Stimulated activated CD8-positive, alpha-beta memory T cell treated with anti-CD3 and anti-CD28 coated beads, Interleukin-7, amount 100 ng/mL, for 1 hour (primary cell): ENCODE results near the gene MRPL9.
"Not testable (repeated sequence)": the region's sequence is repeated elsewhere in the genome, so short reads cannot be mapped to it uniquely, and the experiment has no call there.

ENCODE experiments used
- DNase-seq, 2 donors: peaks; one replicate each; pipeline ENCODE4 v3.0.0-alpha.2; 2020; ENCODE audit warnings: low read depth in 2 of 2

The MRPL9 gene

GRCh38 chr1:151783796-151784195 lies 20.5 kb upstream of the MRPL9 start:
- DNase-seq = no peak

DNA sequence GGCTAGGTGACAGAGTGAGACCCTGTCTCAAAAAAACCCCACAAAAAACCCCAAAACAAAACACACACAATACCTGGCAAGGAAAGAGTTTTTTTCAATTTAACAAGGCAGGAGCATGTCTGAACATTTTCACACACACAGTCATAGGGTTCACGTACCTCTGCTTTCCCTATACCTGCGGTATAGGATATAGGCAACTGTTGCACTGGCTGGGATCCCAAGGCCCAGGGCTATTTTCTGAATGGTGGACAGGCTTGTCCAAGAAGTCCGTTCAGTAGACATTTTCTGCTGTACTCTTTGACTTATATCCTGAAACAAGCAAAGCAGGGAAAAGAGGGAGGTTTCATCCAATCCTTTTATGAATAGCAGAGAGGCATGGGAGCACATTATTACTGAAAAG lies 19.4 kb upstream of the MRPL9 start:
- no peak for DNase-seq

DNA sequence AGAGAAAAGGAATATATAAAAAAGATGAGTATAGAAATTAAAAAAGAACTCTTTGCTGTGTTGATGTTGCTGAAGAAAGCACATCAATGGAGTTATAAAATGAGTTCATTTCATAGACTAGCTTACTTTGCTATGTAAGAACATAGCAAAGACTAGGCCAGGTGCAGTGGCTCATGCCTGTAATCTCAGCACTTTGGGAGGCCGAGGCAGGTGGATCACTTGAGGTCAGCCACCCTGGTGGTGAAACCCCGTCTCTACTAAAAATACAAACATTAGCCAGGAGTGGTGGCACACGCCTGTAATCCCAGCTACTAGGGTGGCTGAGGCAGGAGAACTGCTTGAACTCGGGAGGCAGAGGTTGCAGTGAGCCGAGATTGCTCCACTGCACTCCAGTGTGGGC lies 18.7 kb upstream of the MRPL9 start:
- DNase-seq = not testable (repeated sequence)

GRCh38 chr1:151780736-151781135 lies 17.4 kb upstream of the MRPL9 start:
- not testable (repeated sequence) for DNase-seq

DNA sequence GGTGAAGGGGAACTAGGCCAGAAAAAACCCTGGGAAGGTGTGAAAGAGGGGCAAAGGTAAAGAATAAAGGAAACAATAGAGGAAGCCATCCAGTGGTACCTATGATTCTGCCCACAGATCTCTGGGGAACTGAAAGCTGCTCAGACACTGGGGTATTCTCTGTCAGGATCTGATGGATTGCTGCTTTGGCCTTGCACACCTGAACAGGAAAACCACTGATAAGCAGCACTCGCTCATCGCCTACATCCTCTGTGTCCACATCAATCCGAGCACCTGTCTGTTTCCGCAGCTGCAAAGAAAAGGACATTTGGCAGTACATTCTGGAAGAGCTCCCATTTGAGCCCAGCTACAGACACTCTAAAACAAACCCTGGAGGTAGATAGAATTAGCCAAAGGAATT lies 16.6 kb upstream of the MRPL9 start:
- DNase-seq = no peak

DNA sequence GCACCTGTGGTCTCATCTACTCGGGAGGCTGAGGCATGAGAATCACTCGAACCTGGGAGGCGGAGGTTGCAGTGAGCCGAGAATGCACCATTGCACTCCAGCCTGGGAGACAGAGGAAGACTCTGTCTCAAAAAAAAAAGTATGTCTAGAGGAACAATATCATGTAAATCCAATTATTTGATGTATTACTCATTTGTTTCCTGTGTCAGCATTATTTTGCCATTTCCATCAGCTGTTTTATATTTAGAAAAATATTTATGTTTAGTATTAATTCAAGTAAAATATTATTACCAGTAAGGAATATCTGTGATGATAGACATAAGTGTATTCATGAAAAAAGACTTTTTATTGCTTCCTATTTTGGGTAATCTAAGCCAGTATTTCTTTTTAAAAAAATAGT lies 14.0 kb upstream of the MRPL9 start:
- no peak for DNase-seq

DNA sequence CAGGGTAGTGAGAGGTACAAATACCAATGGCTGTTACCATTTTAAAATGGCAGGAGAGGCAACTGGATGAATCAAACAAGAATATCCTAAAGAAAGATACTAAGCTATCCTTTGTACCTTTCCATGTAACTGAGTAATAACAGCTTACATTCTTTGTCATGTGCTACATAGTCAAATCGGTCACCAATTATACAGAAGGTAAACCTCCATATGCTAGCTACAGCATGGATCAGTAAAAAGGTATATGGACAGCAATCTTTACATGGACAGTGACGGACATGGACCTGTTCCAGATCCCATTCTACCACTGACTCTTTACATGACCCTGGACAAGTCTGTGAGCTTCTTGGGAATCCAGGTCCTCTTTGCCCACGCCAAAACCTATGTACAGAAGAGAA lies 13.4 kb upstream of the MRPL9 start:
- no peak for DNase-seq

GRCh38 chr1:151775894-151776664 lies 12.8 kb upstream of the MRPL9 start:
- no peak for DNase-seq

DNA sequence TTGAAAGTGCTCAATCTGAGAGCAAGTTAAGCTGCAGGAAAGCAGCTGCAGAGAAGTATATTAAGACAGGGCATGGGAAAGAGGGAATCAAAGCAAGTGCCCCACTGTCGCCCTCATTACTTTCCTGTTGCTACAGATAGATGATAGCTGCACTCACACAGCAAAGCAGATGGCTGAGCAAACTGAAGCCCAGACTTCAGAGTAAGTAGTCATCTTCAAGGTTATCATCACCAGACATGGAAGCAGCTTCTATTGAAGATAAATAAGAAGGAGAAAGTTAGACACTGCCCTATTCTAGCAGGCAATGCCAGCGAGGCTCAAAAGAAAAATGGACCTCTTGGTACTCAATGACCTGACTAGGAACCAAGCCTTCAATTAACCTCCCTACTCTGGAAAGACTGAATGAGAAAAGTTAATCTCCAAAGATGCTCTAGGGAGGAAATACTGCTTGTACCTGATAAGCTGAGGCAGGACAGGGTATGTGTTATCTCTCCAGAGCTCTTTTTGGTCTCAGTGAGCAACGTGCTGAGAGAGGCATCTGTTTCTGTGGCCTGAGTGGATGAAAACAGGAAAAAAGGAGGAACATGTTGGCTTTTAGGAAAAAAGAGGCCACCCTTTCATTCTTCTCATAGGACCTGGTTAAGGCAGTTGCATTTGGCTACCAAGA lies 11.1 kb upstream of the MRPL9 start:
- DNase-seq = no peak

- DNase-seq = no peak
Observed at GRCh38 chr1:151773702-151774101, 10.4 kb upstream of the MRPL9 start.

DNA sequence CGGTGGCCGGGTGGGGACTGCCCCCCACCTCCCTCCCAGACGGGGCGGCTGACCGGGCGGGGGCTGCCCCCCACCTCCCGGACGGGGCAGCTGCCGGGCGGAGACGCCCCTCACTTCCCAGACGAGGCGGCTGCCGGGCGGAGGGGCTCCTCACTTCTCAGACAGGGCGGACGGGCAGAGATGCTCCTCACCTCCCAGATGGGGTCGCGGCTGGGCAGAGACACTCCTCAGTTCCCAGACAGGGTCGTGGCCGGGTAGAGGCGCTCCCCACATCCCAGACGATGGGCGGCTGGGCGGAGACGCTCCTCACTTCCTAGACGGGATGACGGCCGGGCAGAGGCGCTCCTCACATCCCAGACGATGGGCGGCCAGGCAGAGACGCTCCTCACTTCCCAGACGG lies 6.0 kb upstream of the MRPL9 start:
- not testable (repeated sequence) for DNase-seq

DNA sequence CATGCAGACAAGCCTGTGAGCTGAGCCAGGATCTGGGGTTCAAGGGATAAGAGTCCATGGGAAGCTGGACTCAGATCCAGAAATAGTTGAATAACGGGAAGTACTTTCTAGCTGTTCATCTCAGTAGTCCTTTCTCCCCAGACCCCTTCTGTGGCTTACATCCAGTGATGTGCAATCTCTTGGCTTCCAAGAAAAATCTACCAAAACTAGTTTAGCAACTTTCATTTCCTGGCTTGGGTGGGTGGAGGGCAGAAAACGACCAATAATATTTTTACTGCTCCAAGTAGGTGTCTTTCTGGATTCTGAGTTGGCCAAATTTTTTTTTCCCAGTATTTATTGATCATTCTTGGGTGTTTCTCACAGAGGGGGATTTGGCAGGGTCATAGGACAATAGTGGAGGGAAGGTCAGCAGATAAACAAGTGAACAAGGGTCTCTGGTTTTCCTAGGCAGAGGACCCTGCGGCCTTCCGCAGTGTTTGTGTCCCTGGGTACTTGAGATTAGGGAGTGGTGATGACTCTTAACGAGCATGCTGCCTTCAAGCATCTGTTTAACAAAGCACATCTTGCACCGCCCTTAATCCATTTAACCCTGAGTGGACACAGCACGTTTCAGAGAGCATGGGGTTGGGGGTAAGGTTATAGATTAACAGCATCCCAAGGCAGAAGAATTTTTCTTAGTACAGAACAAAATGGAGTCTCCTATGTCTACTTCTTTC lies 5.2 kb upstream of the MRPL9 start:
- DNase-seq = not testable (repeated sequence)

GRCh38 chr1:151763990-151764389 lies 694 bp upstream of the MRPL9 start:
- no peak for DNase-seq

GRCh38 chr1:151760597-151761385 lies 2.5 kb downstream of the MRPL9 start:
- DNase-seq = no peak

GRCh38 chr1:151759241-151759640 lies 4.1 kb downstream of the MRPL9 start:
- no peak for DNase-seq

DNA sequence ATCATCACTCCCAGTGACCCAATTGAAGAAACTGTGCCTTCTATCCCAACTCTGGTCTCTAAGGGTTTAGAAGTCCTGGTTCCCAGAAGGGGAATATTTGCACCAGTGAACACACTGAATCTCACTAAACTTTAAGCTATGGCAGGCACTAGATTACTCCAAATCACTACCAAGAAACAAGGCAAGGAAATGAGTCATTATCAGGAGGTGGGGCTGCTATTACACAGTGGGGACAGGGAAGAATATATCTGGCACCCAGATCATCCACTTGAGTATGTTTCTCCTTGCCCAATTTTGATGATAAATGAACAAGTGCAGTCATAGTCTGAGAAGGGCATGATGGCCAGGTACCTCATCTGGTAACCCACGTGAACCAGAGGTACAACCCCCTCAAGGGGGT lies 7.0 kb downstream of the MRPL9 start:
- no peak for DNase-seq

DNA sequence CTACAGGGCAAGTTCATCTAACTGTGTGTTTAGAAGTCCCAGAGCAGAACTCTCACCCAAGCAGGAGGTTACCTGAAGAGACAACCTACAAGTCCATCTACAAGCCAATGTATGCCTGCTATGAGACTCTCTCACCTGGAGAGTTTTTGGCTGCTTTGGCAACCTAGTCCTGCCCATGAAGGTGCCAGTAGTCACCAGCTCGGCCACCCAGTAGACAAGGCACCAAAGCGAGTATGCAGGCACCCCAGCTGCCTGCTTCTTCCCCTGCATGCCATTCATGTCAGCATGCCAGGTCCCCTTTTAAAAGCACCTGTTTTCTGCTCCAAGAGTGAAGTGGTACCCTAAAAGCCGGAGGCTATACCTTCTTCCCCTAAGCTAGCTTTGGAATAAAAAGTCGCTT lies 21.8 kb downstream of the MRPL9 start:
- no peak for DNase-seq

- no peak for DNase-seq
Observed at GRCh38 chr1:151739590-151740355, 23.5 kb downstream of the MRPL9 start.

- DNase-seq = no peak
Observed at GRCh38 chr1:151737479-151737878, 25.8 kb downstream of the MRPL9 start.

DNA sequence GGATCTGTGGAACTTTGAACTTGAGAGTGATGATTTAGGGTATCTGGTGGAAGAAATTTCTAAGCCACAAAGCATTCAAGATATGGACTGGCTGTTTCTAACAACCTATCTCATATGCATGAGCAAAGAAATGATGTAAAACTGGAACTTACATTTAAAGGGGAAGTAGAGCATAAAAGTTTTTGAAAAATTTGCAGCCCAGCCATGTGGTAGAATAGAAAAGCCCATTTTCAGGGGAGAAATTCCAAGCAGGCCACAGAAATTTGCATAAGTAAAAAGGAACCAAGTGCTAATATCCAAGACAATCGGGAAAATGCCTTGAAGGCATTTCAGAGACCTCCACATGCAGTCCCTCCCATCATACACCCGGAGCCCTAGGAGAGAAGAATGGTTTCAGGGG lies 26.3 kb downstream of the MRPL9 start:
- DNase-seq = no peak

GRCh38 chr1:151733995-151734394 lies 29.3 kb downstream of the MRPL9 start:
- DNase-seq = not testable (repeated sequence)
